GM12891 (cell line): ENCODE results near the gene TFPI.
"Not testable (repeated sequence)": the region's sequence is repeated elsewhere in the genome, so short reads cannot be mapped to it uniquely, and the experiment has no call there.

Source experiments
- DNase-seq: peaks from one replicate; pipeline ENCODE4 v3.0.0; 2011; ENCODE audit warnings: low spot score; ENCODE audit not compliant: insufficient read length
- FAIRE-seq: peaks from 2 replicates; lab custom pipeline; 2011; peaks lifted over from hg19 to GRCh38; lab: Jason Lieb, UNC
- PAX5 ChIP-seq: IDR thresholded peaks from 2 replicates; pipeline ENCODE4 v1.6.1; 2011; ENCODE audit warnings: low read length, moderate library complexity, mild to moderate bottlenecking; ENCODE audit not compliant: insufficient read depth, severe bottlenecking
- POLR2A ChIP-seq: IDR thresholded peaks from 2 replicates; pipeline ENCODE4 v1.6.1; 2011; ENCODE audit warnings: low read depth, low read length, control low read depth
- POLR2AphosphoS5 ChIP-seq: IDR thresholded peaks from 2 replicates; pipeline ENCODE4 v1.6.1; 2011; ENCODE audit warnings: low read depth, low read length, control low read depth
- POU2F2 ChIP-seq: IDR thresholded peaks from 2 replicates; pipeline ENCODE4 v1.6.1; 2011; ENCODE audit warnings: low read depth, mild to moderate bottlenecking, control low read depth, low read length, moderate library complexity
- SPI1 ChIP-seq: IDR thresholded peaks from 2 replicates; pipeline ENCODE4 v1.6.1; 2011; ENCODE audit warnings: low read depth, low read length, control low read depth
- TAF1 ChIP-seq: IDR thresholded peaks from 2 replicates; pipeline ENCODE4 v1.6.1; 2011; ENCODE audit warnings: low read depth, low read length, control low read depth

TFPI gene

DNA sequence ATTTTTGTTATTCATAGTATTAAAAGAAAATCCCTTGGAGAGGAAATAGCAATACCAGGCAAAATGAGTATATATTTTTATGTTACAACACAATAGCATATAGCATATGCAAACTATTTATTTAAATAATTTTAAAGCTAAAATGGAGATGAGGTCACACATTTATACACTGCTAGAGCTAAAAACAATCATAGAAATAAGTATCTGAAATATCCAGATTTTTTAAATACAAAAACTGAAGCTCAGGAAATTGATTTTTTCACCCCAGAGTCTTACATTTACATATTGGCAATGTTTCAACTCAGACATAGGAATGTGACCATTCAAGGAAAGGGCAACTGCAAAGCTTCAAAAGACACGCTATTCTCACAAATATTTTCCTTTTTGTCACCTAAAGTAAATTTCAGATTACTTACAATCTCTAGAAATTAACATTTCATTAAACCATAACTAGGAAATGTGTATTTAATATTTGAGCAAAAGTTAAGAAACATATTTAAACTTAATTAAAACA lies 8.9 kb downstream of the TFPI start:
- TF ChIP-seq TAF1 = no peak
- no peak for TF ChIP-seq PAX5
- no peak for TF ChIP-seq POLR2AphosphoS5
- TF ChIP-seq SPI1 = no peak
- no peak for TF ChIP-seq POU2F2
- no peak for TF ChIP-seq POLR2A
- FAIRE-seq (no peak), DNase-seq (no peak)

DNA sequence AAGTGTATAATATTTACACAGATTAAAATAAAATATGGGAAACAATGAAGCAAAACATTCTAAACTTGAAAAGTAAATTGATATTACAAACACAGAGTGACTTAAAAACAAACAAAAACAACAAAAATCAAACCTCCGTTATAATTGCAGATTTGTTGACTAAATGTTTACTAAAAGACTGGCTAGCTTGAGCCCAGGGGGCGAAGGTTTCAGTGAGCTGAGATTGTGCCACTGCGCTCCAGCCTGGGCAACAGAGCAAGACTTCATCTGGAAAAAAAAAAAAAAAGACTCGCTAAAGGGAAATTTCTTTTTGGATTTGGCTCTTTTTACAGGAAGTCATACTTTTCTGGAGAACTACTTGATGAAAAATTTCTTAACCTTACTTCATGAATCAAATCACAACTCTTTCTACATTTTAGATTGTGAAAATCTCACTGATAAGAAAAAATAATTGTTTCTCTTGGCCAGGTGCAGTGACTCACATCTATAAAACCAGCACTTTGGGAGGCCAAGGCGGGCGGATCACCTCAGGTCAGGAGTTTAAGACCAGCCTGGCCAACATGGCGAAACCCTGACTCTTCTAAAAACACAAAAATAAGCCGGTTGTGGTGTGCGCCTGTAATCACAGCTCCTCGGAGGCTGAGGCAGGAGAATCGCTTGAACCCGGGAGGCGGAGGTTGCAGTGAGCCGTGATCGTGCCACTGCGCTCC lies 9.7 kb downstream of the TFPI start:
- DNase-seq (no peak), FAIRE-seq (no peak)
- TF ChIP-seq SPI1 = no peak
- no peak for TF ChIP-seq POLR2A

DNA sequence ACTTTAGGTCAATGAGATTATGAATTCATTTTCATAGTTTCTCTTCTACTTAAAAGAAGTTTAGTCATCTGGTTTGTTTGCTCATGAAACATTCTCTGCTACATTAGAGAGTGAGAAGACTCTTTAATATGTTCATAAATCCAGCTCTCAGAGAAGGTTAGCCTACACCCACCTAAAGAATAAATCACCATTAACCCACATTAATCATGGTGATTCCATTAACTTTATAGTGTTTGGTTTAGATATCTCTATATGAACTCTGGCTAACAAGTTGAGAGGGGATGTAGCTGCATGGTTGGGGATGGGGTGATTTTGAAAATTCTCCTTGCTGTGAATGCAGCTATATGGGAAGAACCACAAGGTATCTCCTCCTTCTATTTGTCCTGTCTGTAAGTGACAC lies 10.7 kb downstream of the TFPI start:
- FAIRE-seq (no peak), DNase-seq (no peak)
- TF ChIP-seq SPI1 (no peak), TAF1 (no peak), POLR2A (no peak), POU2F2 (no peak), PAX5 (no peak), POLR2AphosphoS5 (no peak)

DNA sequence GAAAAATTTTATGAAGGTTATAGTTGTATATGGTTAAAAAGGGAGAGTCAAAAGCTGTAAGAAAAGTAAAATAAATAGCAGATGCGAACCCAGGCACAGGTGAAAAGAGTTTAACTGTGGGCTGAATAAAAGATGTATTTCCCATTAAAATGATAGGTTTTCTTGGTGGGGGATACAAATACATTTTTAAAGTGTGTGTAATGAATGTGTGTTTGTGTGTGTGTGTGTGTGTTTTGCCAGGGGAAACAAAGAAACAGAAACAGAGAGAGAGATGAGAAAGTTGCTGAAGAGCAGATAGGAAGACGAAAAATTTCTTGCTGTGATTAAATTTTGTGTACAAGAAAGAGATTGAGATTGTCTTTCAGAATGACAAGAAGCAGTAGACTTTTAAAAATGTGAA lies 12.1 kb downstream of the TFPI start:
- FAIRE-seq (no peak), DNase-seq (no peak)
- no peak for TF ChIP-seq PAX5
- TF ChIP-seq POLR2AphosphoS5 = no peak
- no peak for TF ChIP-seq TAF1
- no peak for TF ChIP-seq POU2F2
- TF ChIP-seq POLR2A = no peak
- TF ChIP-seq SPI1 = no peak

DNA sequence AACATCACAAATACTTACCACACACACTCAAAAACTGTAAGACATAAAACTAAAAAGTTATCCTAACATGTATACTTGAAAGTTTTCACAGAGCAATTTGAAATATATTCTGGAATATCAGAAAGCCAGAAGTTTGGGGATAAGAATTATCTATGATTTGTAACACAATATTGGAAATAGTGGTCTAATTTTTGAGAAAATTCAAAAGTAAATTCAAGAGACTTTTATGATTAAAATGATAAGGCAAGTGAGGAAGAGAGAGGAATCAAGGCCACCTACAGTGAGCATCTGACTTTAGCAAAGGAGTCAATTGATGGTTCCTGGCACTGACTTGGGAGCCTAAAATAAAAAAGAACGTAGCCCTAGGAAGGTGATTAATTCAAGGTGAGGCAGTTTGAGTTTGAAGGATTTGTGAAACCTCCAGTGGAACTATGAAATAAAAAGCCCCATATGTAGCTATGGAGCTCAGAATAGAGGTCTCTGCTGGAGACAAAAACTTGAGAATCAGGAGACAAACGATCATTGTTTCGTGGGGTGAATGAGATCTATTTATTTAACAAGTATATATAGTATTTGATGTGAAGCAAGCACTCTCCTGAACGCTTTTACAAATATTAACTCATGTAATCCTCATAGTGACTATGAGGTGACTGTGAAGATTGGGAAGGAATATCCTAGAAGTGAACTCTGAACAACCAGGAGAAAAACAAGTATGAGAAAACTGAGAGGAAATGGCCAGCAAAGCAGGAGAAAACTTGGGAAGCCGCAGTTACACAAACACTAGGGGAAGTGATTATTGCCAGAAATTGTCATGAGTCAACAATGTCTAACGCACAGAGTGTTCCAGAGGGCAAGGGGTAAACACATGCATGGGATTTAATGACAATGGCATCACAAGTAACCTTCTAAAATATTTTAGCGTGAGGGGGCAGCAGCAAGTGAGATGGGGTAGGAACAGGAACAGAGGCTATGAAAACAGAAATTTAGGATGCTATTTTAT lies 12.8 kb downstream of the TFPI start:
- TF ChIP-seq POLR2AphosphoS5 (no peak), POLR2A (no peak), TAF1 (no peak), SPI1 (no peak), POU2F2 (no peak), PAX5 (no peak)
- no peak for DNase-seq
- no peak for FAIRE-seq

DNA sequence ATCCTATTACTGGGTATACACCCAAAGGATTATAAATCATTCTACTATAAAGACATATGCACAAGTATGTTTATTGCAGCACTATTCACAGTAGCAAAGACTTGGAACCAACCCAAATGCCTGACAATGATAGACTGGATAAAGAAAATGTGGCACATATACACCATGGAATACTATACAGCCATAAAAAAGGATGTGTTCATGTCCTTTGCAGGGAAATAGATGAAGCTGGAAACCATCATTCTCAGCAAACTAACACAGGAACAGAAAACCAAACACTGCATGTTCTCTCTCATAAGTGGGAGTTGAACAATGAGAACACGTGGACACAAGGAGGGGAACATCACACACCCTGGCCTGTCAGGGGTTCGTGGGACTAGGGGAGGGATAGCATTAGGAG lies 16.0 kb downstream of the TFPI start:
- not testable (repeated sequence) for FAIRE-seq, DNase-seq

DNA sequence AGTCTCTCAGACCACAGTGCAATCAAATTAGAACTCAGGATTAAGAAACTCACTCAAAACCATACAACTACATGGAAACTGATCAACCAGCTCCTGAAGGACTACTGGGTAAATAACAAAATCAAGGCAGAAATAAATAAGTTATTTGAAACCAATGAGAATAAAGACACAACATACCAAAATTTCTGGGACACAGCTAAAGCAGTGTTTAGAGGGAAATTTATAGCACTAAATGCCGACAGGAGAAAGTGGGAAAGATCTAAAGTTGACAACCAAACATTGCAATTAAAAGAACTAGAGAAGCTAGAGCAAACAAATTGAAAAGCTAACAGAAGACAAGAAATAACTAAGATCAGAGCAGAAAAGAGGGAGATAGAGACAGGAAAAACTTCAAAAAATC lies 18.9 kb downstream of the TFPI start:
- not testable (repeated sequence) for DNase-seq, FAIRE-seq

DNA sequence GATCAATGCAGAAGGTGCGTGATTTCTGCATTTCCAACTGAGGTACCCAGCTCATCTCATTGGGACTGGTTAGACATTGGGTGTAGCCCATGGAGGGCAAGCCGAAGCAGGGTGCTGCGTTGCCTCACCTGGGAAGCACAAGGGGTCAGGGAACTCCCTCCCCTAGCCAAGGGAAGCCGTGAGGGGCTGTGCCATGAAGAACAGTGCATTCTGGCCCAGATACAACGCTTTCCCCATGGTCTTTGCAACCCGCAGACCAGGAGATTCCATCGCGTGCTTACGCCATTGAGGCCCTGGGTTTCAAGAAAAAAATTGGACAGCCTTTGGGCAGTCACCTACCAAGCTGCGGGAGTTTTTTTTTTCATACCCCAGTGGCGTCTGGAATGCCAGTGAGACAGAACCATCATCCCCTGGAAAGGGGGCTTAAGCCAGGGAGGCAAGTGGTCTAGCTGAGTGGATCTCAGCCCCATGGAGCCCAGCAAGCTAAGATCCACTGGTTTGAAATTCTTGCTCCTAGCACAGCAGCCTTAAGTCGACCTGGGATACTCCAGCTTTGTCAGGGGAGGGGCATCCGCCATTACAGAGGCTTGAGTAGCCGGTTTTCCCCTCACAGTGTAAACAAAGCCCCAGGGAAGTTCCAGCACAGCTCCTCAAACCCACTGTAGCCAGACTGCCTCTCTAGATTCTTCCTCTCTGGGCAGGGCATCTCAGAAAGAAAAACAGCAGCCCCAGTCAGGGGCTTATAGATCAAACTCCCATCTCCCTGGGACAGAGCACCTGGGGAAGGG lies 21.7 kb downstream of the TFPI start:
- FAIRE-seq (no peak), DNase-seq (no peak)

DNA sequence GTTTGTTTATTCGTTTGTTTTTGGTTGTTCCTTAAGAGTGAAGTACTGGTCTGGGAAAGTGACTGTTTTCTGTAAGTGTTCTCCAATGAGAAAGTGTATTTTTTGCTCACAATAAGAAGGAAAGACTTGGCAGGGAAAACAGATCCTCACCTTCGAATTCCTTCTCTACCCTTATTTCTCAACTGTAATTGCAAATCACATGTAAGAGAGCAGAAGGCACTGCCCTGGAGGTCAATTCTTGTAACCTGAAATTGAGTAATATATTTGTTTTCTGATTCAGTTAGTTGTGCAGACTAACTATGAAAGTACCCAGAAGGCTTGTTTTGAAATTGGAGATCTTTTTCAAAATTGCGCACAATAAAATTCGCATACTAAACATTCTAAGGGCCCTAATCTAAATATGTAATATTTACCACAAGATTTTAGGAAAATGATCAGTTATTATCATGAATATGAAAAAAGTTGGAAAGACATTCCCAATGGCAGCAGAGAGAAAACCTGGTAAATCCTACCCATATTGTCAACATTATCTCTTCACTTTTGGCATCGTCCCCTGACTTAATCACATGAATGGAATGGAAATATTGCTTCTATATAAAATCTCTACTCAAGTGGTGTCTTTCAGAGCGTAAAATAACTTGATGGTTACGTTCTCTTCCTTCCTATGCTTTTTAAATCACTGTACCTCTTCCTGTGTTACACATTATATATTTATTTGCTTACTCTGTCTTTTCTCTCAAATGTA lies 24.1 kb downstream of the TFPI start:
- TF ChIP-seq POLR2AphosphoS5 = no peak
- TF ChIP-seq POLR2A = no peak
- no peak for FAIRE-seq
- no peak for DNase-seq

More for the DNA sequence above, 21.7 kb downstream of the TFPI start:
- TF ChIP-seq TAF1 = no peak
- TF ChIP-seq PAX5 = no peak
- TF ChIP-seq POLR2A = no peak
- TF ChIP-seq POU2F2 = no peak
- TF ChIP-seq SPI1 = no peak
- no peak for TF ChIP-seq POLR2AphosphoS5
